ENCODE results near the gene SNX32.

SNX32 gene

GRCh38 chr11:65833297-65834030 lies at the start of gene SNX32:
SNX32 (plus strand) TSS chr11:65833963; CDS start chr11:65834066, 103 bp downstream.
- FAIRE-seq: no peak

GRCh38 chr11:65785319-65786007 lies 48.3 kb upstream of the SNX32 start:
- no peak for FAIRE-seq

- no peak for FAIRE-seq
Observed at GRCh38 chr11:65786008-65786785, 47.6 kb upstream of the SNX32 start.

GRCh38 chr11:65786786-65787636 lies 46.8 kb upstream of the SNX32 start, which contains the start of gene OVOL1:
OVOL1 (plus strand) TSS chr11:65787063; CDS start chr11:65787374, 311 bp downstream.
- no peak for FAIRE-seq

GRCh38 chr11:65787649-65788622 lies 45.8 kb upstream of the SNX32 start:
- no peak for FAIRE-seq

- no peak for FAIRE-seq
Observed at GRCh38 chr11:65788821-65789220, 44.9 kb upstream of the SNX32 start.

GRCh38 chr11:65789230-65790103 lies 44.3 kb upstream of the SNX32 start:
- FAIRE-seq: no peak

GRCh38 chr11:65790104-65790901 lies 43.5 kb upstream of the SNX32 start:
- FAIRE-seq: no peak

- no peak for FAIRE-seq
Observed at GRCh38 chr11:65790902-65791650, 42.7 kb upstream of the SNX32 start.

- no peak for FAIRE-seq
Observed at GRCh38 chr11:65791719-65792213, 42.0 kb upstream of the SNX32 start.

GRCh38 chr11:65792456-65792855 lies 41.3 kb upstream of the SNX32 start:
- FAIRE-seq: no peak

GRCh38 chr11:65793144-65793581 lies 40.6 kb upstream of the SNX32 start:
- FAIRE-seq: no peak

GRCh38 chr11:65793625-65794400 lies 40.0 kb upstream of the SNX32 start:
- FAIRE-seq: no peak

- FAIRE-seq: no peak
Observed at GRCh38 chr11:65794570-65795510, 38.9 kb upstream of the SNX32 start.

- FAIRE-seq: no peak
Observed at GRCh38 chr11:65796726-65797601, 36.8 kb upstream of the SNX32 start.

Data from colon (tissue), 2 donors.